Prostate gland (tissue), 2 donors: ENCODE data around the gene BIRC3. TPM values are rescaled to one million over a fixed set of nuclear protein-coding genes. Genes with fewer than 3 reads are reported as not detected.
"Not testable (repeated sequence)": the region's sequence is repeated elsewhere in the genome, so short reads cannot be mapped to it uniquely, and the experiment has no call there.

Experiments
- DNase-seq: peaks from one replicate; pipeline ENCODE4 v3.0.0-alpha.2; 2019; ENCODE audit warnings: low spot score
- H3K27ac ChIP-seq, 2 donors: fragments of 200-600 bp; sonication (generic); 2 replicates each; pipeline ENCODE4 v1.5.1; 2017 to 2019
- H3K27me3 ChIP-seq: fragments of 200-600 bp; sonication (generic); replicated peaks from 2 replicates; pipeline ENCODE4 v1.5.1; 2019; ENCODE audit not compliant: insufficient read depth
- H3K36me3 ChIP-seq, 2 donors: fragments of 200-600 bp; sonication (generic); 1 replicate in 1 of 2; 2 replicates in 1 of 2; pipeline versions ENCODE4 v1.5.1 to v1.8.1; 2017 to 2019
- H3K4me1 ChIP-seq: fragments of 200-600 bp; sonication (generic); replicated peaks from 2 replicates; pipeline ENCODE4 v1.5.1; 2019
- H3K4me3 ChIP-seq, 2 donors: fragments of 200-600 bp; sonication (generic); 2 replicates each; pipeline ENCODE4 v1.5.1; 2017 to 2019
- H3K9me3 ChIP-seq: fragments of 200-600 bp; sonication (generic); 2 replicates; pipeline ENCODE4 v1.5.1; 2017
- CTCF ChIP-seq, 4 experiments: fragments of 200-600 bp in 2 of 4; fragments of 450-650 bp in 2 of 4; sonication (generic) in 2 of 4; IDR thresholded peaks; 1 replicate in 3 of 4; 2 replicates in 1 of 4; pipeline ENCODE4 v1.5.1; 2016 to 2019; ENCODE audit warnings: antibody characterized with exemption in 4 of 4, mild to moderate bottlenecking in 2 of 4, moderate library complexity in 2 of 4
- POLR2A ChIP-seq: fragments of 450-650 bp; IDR thresholded peaks from one replicate; pipeline ENCODE4 v1.6.1; 2016; ENCODE audit warnings: antibody characterized with exemption, mild to moderate bottlenecking
- POLR2AphosphoS5 ChIP-seq: sonication (generic); formaldehyde crosslinking; IDR thresholded peaks from one replicate; pipeline ENCODE4 v1.6.1; 2017; ENCODE audit warnings: antibody characterized with exemption
- WGBS: methylation state at CpG from one replicate; pipeline ENCODE4 v1.1.5; 2018; 5-methylcytosine and 5-hydroxymethylcytosine counted together
- intact Hi-C: fragments of 100-400 bp; cut with DNase I; formaldehyde crosslinking; loops from one replicate; pipeline ENCODE4 v1.14.2; 2022
- total RNA-seq, 2 donors: library from RNA; depleted of rRNA; stranded (reverse); fragments of >200 nt; gene quantifications; one replicate each; pipeline ENCODE4 v1.1.0, GENCODE V29; 2016

BIRC3 gene
- total RNA-seq, 2 donors from 2014 or later: 5.2 to 9.2 TPM

GRCh38 chr11:102364991-102365390 is 47.7 kb downstream of the BIRC3 start:
- Histone ChIP-seq H3K27ac (peak overlapping the region in 1 of 2 donors; percentile 19), H3K36me3 (no peaks in the 10 kb centered on the region)

GRCh38 chr11:102367364-102367763 is 50.1 kb downstream of the BIRC3 start:
- no peaks in the 10 kb centered on the region for H3K27me3 ChIP-seq
- no peak overlapping the region for H3K27ac ChIP-seq
- intact Hi-C loops: no loop called here
- WGBS: 22% methylated on average over 6 of the region's 6 CpGs
- no peaks in the 10 kb centered on the region for H3K9me3 ChIP-seq
- H3K4me1 ChIP-seq: peaks cover 8% of the 10 kb centered on the region
- DNase-seq: no peak
- TF ChIP-seq CTCF (IDR thresholded peaks at IDR 0.05) (peak in 3 of 4 experiments; percentile 16 to 26 (median 26)), POLR2AphosphoS5 (no peak), POLR2A (no peak)
- no peaks in the 10 kb centered on the region for H3K36me3 ChIP-seq
- no peak overlapping the region for H3K4me3 ChIP-seq

More at GRCh38 chr11:102364991-102365390, 47.7 kb downstream of the BIRC3 start:
- intact Hi-C loops: no loop called here
- 46% methylated on average over 1 of the region's 1 CpG for WGBS
- no peak for TF ChIP-seq POLR2A
- no peak for TF ChIP-seq CTCF (IDR thresholded peaks at IDR 0.05)
- peak; percentile 68 for TF ChIP-seq POLR2AphosphoS5
- no peak for DNase-seq
- Histone ChIP-seq H3K9me3 (no peaks in the 10 kb centered on the region), H3K4me1 (peaks cover 8% of the 10 kb centered on the region), H3K4me3 (no peak overlapping the region), H3K27me3 (no peaks in the 10 kb centered on the region)

GRCh38 chr11:102368472-102368871 is 51.2 kb downstream of the BIRC3 start:
- peaks cover 8% of the 10 kb centered on the region for H3K4me1 ChIP-seq
- intact Hi-C loops: no loop called here
- H3K9me3 ChIP-seq: no peaks in the 10 kb centered on the region
- H3K36me3 ChIP-seq: no peaks in the 10 kb centered on the region
- 95% methylated on average over 3 of the region's 3 CpGs for WGBS
- H3K4me3 ChIP-seq: no peak overlapping the region
- H3K27ac ChIP-seq: no peak overlapping the region
- H3K27me3 ChIP-seq: no peaks in the 10 kb centered on the region
- TF ChIP-seq POLR2AphosphoS5: no peak
- TF ChIP-seq POLR2A: no peak
- no peak for TF ChIP-seq CTCF (IDR thresholded peaks at IDR 0.05)
- DNase-seq: no peak

GRCh38 chr11:102374633-102375424 is 57.5 kb downstream of the BIRC3 start:
- H3K4me3 ChIP-seq, DNase-seq: not testable (repeated sequence)

GRCh38 chr11:102375720-102376399 is 58.6 kb downstream of the BIRC3 start:
- Histone ChIP-seq H3K4me1 (no peaks in the 10 kb centered on the region), H3K27me3 (no peaks in the 10 kb centered on the region), H3K27ac (no peak overlapping the region), H3K9me3 (no peaks in the 10 kb centered on the region), H3K4me3 (no peak overlapping the region), H3K36me3 (no peaks in the 10 kb centered on the region)
- intact Hi-C loops: no loop called here
- TF ChIP-seq CTCF (IDR thresholded peaks at IDR 0.05) (no peak), POLR2AphosphoS5 (no peak), POLR2A (no peak)
- DNase-seq: no peak
- 72% methylated on average over 5 of the region's 5 CpGs for WGBS

More at GRCh38 chr11:102374633-102375424, 57.5 kb downstream of the BIRC3 start:
- H3K27ac ChIP-seq, H3K9me3 ChIP-seq, intact Hi-C loops, H3K36me3 ChIP-seq, H3K4me1 ChIP-seq, H3K27me3 ChIP-seq: not testable (repeated sequence)
- WGBS: 87% methylated on average over 27 of the region's 31 CpGs
